AG09309 (cell line): Measurements from ENCODE around the gene SYT1.

Experiments
- DNase-seq: peaks from one replicate; pipeline ENCODE4 v3.0.0-alpha.2; 2010; ENCODE audit warnings: low read depth
- H3K4me3 ChIP-seq: 2 replicates; pipeline ENCODE4 v1.5.1; 2011; ENCODE audit warnings: mild to moderate bottlenecking, low read depth, low read length, moderate library complexity; ENCODE audit not compliant: control insufficient read depth
- TF ChIP-seq, protein P1 (sequence below): IDR thresholded peaks from 2 replicates; pipeline ENCODE4 v1.5.1; 2011; ENCODE audit warnings: mild to moderate bottlenecking, low read depth, low read length, inconsistent platforms; ENCODE audit not compliant: insufficient read depth, control insufficient read depth; ENCODE audit errors: missing control alignments

SYT1 gene

DNA sequence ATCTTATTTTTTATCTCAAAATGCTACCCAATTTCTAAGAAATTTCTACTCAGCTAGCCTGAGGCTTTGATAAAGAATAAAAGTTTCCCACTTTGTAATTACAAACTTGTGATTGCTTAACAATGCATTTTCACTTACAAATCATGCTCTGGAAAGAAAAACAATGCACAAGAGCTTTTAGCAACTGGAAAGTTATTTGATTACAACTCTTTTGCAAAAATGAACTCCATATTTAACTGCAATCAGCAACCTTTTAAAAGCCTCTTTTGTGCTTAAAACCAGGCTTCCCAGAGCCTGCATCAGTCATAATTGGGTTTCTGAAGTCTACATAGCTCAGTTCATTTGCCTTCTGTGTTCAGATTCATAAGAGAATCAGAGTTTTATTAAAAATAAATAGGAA lies 431.0 kb downstream of the SYT1 start:
- H3K4me3 ChIP-seq: no peak overlapping the region
- DNase-seq: no peak
- TF ChIP-seq, protein P1, sequence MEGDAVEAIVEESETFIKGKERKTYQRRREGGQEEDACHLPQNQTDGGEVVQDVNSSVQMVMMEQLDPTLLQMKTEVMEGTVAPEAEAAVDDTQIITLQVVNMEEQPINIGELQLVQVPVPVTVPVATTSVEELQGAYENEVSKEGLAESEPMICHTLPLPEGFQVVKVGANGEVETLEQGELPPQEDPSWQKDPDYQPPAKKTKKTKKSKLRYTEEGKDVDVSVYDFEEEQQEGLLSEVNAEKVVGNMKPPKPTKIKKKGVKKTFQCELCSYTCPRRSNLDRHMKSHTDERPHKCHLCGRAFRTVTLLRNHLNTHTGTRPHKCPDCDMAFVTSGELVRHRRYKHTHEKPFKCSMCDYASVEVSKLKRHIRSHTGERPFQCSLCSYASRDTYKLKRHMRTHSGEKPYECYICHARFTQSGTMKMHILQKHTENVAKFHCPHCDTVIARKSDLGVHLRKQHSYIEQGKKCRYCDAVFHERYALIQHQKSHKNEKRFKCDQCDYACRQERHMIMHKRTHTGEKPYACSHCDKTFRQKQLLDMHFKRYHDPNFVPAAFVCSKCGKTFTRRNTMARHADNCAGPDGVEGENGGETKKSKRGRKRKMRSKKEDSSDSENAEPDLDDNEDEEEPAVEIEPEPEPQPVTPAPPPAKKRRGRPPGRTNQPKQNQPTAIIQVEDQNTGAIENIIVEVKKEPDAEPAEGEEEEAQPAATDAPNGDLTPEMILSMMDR: no peak

DNA sequence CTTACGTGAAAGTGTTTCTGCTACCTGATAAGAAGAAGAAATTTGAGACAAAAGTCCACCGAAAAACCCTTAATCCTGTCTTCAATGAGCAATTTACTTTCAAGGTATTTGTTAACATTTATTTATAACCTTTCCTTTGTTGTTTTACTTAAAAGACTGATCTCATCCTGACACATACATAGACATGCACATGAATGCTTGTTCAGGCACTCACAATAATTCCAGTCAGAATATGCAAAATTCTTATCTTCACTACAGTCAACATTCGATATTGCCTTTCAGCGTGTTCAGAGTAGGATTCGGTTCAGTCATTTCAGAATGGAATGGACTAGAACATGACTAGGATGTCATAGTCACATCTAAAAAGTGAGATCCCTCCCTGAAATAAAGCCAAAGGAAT lies 431.6 kb downstream of the SYT1 start:
- TF ChIP-seq, protein P1: no peak
- H3K4me3 ChIP-seq: no peak overlapping the region
- DNase-seq: no peak

DNA sequence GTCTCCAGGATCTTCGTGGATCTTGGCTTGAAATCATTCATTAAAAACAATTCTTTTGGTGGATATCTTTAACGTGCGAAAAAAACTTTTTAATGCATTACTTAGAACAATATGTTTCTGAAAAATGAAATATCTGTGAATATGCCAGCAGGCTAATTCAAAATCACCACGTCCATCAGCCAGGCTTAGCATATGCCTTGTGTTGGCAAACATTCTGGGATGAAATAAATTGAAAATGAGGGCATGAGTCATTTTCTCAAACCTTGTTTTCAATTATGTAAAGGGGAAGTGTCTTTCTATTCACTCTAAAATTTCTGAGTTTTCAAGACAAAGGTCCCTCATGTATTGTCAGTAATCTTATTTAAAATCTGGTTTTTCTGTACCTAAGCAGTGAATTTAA lies 432.3 kb downstream of the SYT1 start:
- no peak for DNase-seq
- TF ChIP-seq, protein P1: no peak
- no peak overlapping the region for H3K4me3 ChIP-seq

DNA sequence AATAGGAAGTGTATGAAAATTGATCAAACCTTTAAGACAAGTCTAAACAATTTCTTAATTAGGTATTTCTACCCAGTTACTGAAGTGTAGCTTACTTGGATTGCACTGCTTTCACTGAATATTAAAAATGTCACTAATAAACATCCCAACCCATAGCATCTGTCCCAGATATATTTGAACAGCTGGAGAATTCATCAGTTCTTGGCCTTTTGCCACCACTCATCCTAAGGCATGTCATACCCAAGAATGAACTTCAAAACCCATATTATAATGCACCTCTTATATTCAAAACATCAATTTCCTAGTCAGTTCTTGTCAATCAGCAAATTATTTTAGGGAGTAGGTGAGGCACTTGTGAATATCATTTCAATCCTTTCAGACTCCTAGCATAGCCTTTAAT lies 433.9 kb downstream of the SYT1 start:
- no peak for DNase-seq
- TF ChIP-seq, protein P1: no peak
- H3K4me3 ChIP-seq: no peak overlapping the region

DNA sequence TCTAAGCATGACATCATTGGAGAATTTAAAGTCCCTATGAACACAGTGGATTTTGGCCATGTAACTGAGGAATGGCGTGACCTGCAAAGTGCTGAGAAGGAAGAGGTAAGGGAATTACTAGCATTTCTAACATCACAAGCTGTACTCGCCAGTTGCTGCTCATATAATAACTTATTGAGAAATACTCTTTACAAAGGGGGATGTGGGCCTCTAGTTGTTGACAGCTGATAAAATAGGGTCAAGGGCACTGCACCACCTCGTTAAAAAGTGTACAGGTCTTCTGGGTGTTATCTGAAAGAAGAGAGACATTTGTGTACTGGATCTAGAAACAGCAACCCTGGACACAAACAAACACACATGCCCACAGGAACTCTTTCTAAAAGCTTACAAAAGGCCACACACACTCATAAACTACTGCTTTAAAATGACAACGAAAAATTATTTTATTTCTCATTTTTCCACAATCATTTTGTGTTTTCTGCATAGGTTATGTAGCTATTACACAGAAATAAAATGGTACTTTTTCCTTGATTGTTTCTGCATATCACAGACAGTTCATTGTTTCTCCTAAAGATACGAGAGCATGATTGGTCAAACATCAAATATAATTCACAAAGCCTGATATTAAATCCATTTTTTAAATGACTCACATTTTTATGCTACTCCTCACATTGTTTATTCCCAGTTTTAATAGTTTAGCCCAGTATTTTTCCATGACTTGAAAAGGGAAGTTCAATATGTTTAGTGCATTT lies 435.0 kb downstream of the SYT1 start:
- no peak for DNase-seq
- H3K4me3 ChIP-seq: no peak overlapping the region
- TF ChIP-seq, protein P1: no peak

DNA sequence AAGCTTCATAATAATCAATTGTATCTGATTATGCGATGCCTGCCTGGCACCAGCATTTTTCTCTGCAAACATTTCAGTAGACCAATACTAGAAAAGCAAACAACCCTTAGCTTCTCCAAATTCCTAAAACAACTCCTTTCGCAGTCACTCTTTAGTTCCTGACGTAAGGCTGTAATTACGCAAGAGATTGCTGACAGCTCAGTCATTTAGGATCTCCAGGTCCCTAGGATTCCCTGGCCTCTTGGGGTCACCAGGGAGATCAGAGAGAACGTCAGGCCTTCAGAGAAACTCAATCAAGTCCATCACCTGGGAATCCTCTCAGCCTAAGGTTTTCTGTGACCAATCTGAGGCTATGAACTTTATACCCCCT lies 435.6 kb downstream of the SYT1 start:
- DNase-seq: no peak
- H3K4me3 ChIP-seq: no peak overlapping the region
- TF ChIP-seq, protein P1: no peak
